Activated CD4-positive, CD25-positive, alpha-beta regulatory T cell (primary cell): ENCODE results near the gene TOM1L1.

Source experiments
- DNase-seq, 4 experiments: peaks; one replicate each; lab custom pipeline; 2025; lab: John Stamatoyannopoulos, UW

Gene TOM1L1

DNA sequence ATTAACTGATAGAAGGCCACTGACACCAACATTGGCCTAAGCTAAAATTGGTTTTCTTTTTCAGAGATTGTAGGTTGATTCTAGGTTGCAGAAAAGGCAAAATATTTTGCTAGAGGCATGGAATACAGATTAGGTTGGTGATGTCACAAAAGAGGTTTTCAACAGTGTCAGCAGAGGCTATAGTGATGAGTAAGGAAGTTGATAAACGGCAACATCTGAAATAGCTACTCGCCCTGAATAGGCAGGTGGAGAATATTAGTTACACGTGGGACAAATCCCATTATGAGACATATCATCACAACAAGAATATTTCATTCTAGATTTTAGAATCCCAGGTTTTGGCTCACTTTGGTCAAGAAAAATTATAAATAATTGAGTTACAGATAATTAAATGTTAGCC lies 1.5 kb upstream of the TOM1L1 start:
- DNase-seq = no peak

DNA sequence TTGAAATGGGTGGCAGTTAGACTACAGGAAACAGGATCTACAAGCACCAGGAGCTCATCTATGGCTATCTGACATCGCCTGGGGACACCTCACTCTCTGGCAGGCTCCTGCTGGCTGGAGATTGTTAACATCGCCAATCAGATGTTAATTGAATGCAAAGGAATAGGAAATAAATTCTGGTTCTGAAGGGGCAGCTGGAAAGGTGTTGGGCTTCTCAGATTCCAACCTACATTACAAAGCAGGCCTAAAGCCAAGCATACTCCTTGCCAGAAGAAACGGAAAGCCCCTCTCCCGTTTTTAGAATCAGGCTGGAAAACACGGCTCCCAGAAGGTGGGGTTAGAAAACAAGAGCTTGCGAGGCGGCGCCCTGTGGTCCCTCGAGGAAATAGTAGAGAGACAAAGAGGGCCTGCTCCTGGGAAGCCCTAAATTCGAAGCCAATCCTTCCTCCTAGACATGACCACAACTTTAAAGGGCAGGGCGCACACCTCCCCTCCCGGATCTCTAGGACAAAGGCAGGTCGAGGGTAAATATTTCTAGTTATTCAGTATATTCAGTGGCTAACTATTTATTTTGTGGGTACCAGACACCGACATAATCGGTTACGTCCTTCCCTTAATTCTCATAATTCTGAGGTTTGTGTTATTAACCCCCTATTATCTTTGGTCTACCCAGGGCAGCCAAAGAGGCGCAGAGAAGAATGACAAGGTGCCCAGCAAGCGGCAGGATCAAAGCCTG lies 763 bp upstream of the TOM1L1 start:
- DNase-seq = no peak

DNA sequence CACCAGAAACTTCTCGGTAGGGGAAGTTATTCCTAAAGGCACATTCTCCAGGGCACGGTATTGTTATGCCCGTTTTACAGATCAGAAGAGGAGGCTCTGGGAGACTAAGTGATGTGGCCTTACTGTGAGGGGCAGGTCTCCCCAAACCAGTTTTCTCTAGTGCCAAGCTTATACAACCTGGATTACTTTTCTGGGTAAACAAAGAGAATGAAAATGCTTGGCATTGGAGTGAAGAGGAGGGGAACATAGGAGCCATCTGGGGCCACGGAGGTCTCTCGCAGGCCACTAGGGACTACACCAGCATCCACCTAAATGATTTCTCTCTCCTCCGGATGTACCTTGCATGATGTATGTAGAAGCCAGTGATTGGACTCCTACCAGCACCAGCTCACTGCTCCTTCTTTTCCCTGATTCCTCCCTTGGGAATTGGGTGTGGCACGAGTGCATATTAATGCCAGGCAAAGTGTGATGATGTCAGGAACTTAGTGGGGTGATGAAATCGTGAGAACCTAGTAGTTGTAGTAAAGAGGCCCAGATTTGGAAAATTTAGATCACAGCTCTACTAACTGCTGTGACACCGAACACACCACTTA lies 674 bp downstream of the TOM1L1 start:
- DNase-seq = no peak

DNA sequence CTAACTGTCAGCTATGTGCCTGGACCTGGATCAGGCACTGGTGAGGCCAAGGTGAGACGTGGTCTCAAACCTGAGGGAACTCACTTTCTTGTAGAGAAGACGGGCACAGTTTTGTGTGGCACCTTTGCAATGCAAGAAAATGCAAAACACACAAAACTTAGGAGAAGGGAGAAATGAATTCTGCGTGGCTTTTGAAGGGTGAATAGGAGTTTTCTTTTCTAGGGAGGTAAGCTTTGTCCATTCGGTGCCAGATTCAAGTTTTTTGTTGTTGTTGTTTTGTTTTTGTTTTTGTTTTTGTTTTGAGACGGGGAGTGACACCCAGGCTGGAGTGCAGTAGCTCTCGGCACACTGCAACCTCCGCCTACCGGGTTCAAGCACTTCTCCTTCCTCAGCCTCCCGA lies 1.4 kb downstream of the TOM1L1 start:
- DNase-seq = no peak

DNA sequence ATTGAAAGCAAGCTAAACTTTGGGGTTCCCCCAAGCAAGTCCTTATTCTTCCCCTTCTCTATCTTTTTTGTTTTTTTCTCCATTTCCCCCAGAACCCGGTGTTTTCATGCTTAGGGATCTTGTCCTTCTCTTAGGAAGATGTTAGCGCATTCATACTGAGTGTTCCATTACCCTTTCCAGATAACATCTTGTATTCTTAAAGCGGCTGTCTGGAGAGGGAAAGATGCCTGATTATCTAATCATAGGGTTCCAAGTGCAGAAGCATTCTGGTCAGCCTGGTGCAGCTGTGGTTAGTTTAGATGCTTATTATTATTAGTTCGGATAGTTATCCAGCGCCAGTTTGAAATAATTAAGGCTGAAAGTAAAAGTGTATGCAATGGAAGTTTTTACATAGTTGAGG lies 2.0 kb downstream of the TOM1L1 start:
- no peak for DNase-seq

DNA sequence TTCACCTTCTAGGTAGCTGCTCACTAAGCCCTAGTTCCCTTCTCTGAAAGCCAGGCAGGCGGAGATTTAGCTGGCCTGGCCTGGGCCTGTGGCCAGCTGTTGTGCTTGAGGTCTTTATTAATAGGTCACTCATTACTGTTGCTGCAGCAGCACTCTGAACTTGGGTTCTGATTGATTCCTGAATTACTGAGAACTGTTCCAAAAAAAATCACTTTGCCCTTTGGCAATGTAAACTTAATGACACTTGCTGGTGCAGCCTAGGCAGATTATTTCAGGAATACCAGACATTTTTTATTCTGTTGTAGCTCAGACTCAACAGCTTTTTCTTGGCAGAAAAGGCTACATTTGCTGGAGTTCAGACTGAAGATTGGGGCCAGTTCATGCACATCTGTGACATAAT lies 2.7 kb downstream of the TOM1L1 start:
- DNase-seq = no peak

DNA sequence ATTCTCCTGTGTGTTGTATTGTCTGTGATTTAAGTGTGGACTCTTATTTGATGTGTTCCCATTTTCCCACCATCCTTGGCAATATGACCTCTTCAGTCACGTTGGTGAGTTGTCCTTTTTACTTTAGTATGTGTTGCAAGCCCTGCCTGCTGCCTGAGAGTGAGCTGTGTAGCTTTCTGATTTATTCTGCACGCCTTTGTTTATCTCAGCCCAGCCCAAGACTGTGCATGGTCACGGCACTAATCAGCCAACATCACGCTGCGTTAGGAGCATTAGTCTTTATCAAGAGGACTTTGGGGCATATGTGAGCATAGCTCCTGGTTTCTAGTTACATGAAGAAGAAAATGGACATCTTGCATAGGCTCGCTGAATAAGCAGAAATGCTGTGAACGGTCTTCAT lies 6.0 kb downstream of the TOM1L1 start:
- DNase-seq = no peak

DNA sequence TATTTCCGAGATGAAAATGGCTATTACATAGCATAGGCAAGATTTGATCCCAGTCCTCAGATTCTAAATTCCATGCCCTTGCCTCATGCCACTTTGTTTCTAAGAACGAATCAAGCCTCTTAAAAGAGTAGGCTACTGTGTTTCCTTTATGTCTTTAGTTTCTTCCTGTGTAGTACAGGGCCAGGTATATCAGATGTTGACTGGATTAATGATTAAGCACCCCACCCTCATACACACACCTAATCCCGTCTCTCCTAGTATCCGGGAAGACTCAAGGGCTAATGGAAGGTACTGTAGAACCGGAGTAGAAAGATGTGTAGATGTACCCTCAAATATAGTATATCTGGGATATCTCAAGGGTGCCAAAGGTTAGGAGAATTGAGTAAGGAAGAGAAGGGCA lies 6.7 kb downstream of the TOM1L1 start:
- no peak for DNase-seq

DNA sequence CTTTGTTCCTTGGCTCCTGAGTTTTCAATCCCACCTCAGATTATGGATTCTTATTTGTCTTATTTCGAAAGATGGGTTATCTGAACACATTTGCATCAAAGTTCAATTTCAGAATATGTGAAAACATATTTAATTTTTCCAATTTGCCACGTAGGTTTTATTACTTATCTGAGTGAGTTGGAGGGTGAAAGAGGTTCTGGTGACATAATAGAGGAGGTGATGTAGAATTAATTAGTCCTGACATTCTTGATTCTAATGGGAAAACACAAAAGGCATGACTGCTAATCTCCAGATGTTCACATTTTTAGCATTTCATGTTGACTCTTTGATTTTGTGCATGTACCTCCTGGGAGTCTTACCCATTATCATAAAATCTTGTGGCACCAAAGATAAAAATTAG lies 9.1 kb downstream of the TOM1L1 start:
- no peak for DNase-seq

DNA sequence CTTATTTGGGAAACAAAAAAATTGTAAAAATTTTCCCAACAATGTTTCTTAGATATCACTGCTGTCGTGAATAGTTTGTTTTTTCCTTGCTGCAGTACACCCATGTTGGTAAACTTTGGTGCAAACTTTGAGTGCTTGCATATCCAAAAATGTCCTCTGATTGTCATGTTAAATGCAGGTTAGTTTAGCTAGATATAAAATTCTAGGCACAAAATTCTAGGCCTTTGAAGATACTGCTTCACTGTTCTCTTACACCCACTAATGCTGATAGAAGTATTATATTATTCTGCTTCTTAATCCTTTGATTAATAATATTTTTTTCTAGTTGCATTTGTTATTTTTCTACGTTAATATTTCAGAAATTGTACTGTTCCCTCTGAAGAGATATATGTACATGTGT lies 16.1 kb downstream of the TOM1L1 start:
- no peak for DNase-seq

DNA sequence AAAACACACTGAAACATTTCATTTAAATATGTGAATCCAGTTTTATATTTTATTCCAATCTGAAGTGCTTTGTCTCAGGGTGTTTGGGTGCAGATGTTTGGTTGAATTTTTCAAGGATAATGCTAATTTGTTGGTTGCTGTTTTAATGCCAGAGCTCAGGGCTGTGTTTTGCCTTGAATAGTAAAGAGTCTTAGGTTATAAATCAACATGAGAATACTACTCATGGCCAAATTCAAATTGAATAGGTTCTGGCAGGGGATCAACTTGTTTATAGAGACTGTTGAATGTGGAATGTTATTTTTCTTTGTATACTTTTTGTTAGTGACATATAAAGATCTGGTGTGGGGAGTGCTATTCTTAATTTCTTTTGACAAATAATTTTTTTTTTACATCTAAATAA lies 18.8 kb downstream of the TOM1L1 start:
- DNase-seq = no peak

DNA sequence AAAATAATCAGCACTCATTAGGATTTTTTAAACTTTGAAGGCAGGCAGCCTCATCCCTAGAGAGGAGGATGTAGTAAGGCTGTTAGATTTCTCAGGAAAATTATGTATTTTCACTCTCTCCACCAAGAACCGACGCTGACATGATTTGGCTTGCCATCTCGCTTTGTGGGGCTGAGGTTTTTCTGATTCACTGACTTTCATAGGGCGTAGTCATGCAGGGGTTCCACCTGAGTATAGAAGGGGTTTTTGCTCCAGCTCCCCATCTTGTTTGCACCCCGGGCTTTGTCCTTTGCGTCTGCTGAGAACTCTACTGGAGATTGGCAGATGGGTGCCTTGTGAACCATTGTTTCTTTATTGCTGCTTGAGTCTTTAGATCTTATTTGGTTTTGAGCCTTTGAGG lies 20.2 kb downstream of the TOM1L1 start:
- no peak for DNase-seq

DNA sequence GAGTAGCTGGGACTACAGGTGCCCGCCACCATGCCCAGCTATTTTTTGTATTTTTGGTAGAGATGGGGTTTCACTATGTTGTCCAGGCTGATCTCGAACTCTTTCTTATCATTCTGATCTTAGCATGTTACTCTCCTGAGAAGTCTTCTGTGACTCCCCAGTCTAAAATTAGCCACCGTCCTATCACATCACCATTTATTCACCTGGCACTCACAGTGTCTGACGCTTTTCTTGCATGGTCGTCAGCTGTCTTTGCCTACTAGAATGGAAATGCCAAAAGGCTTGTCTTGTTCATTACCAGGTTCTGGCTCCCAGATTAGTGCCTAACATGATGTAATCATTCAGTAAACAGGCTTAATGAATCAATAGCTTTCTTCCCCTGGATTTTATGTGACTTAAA lies 23.8 kb downstream of the TOM1L1 start:
- DNase-seq = no peak

DNA sequence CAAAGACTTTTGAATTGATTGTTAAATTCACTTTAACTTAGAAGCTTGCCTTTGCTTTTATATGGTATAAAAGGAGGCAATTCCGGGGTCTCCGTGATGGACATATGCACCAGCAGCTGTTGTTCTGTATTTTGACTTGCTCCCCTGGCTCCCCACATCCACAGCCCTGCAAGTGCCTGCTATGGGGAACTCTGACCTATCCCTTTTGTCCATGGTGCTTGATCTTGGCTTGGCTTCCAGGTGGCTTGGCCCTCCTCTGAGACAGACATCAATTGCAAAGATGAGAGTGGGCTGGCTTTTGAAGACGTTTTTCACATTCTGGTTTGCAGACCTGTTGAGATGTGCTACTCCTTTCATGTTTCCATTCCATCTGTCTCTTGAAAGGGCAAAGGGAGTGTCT lies 26.9 kb downstream of the TOM1L1 start:
- DNase-seq = no peak

DNA sequence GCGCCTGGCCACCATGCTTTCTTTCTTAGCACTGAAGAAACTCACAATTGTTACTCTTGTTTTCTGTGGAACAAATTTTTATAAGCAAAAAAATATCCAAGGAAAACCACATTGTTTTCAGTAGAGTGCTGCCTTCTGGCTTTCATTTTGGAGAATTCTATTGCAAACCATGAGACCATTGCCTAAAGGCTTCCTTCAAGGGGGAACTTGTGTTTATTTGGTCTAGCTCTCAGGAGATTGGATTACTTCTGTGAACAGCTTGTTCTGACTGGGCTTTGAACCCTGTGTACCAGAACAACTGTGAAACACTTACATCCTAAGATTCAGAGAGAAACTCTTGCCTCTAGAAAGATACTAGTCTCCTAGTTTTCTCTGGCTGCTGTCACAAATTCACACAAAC lies 32.1 kb downstream of the TOM1L1 start:
- DNase-seq = no peak

DNA sequence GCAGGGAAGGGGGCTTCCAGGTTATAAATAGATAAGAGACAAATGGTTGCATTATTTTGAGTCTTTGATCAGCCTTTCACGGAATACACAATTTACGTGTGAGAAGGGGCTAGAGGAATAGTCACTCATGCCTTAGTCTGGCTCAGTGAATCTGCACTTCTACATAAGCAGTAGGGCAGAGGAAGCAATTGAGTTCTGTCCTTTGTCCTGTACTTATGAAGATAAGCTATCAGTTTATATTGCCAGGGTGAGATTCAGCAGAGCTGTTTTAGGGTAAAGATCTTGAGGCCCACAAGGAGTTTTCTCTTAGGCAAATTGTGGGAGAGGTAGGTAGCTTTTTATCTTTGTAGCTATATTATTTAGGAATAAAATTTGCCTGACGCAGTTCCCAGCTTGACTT lies 33.3 kb downstream of the TOM1L1 start:
- no peak for DNase-seq

DNA sequence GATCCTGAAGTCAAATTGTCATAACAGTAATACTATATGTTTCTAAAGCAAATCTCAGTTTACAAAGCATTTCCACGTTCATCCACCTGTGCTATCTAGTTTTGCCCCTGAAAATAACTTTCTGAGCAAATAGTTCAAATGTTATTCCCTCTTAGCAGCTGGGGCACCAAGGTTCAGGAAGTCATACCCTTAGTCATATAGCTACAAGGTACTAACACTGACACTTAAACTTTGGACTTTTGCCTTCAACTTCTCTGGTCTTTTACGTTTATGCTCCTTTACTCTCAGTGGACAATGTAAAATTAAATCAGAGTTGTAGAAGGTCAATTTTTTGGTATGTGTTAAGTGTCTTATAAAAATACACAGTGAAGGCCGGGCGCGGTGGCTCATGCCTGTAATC lies 34.8 kb downstream of the TOM1L1 start:
- DNase-seq = no peak

DNA sequence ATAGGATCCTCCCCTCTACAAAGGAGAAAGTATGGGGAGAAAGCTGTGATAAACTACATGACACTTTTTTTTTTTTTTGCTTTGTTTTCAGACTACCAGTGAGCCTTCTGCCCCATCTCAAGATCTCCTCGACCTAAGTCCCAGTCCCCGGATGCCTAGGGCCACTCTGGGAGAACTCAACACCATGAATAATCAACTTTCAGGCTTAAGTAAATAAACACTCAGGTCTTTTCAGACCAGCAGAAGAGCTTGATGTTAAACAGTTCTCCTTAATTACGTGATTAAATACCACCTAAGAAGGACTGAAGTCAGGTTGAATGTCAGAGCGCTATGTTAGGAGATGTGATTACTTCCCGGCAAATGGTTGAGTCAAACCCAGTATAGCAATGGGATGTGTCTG lies 36.4 kb downstream of the TOM1L1 start:
- no peak for DNase-seq

DNA sequence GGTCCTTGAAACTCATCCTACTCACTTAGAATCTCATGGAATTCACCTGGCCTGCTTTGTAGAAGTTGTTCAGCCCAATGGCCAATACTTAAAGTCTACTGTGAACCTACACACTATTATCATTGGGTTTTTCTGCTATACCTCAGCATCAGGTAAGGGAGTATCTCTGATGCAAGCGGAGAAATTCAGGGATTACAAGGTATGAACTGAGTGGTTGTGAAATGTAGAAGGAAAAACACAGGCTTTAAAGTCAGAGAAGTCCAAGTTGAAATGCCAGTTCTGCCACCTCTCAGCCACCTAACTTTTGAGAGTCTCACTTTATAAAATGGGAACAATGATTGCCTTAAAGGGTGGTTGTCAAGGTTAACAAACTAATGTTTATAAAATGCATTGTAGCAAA lies 36.8 kb downstream of the TOM1L1 start:
- no peak for DNase-seq

DNA sequence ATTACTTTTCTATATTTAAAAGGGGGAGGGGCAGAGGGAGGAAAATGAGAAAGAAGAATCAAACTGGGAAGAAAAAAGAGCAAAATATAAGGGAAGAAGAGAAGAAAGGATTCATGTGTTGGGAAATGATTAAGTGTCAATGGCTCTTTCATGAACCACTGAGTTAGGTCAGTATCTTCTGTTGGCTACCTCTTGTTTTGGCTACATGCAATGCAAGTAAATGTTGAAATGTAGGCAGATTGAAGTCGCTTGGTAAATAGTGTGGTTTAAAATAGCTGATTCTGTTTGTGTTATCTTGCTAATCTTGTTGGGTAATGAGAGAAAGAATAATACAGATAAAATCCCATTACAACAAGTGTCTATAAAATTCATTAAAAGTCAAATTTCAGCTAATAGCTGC lies 40.6 kb downstream of the TOM1L1 start:
- no peak for DNase-seq

DNA sequence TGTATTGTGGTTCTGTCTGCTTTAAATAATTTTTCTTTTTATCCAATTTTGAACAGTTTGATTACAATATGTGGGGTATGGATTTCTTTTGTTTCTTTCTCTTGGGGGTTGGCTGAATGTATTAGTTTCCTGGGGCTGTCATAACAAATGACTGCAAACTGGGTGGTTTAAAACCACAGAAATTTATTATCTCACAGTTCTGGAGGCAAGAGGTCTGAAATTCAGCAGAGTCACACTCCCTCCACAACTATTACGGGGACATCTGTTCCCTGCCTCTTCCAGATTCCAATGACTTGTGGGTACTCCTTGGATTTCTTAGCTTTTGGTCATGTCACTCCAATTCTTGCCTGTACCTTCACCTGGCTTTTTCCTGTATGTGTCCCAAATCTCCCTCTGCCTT lies 44.1 kb downstream of the TOM1L1 start:
- no peak for DNase-seq

DNA sequence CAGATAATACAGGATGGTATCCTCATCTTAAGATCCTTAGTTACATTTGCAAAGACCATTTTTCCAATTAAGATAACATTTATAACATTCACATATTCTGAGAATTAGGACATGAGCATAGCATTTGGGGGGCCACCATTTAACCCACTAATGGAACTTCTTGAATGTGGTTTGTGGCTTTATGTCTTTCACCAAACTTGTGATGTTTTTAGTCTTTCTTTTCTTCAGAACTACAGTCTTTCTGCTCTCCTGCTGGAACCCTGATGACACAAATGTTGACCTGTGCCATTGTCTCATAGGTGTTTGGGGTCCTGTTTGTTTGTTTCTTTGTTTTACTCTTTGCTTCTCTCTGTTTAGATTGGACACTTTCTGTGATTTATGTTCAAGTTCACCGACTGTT lies 44.6 kb downstream of the TOM1L1 start:
- DNase-seq = no peak

DNA sequence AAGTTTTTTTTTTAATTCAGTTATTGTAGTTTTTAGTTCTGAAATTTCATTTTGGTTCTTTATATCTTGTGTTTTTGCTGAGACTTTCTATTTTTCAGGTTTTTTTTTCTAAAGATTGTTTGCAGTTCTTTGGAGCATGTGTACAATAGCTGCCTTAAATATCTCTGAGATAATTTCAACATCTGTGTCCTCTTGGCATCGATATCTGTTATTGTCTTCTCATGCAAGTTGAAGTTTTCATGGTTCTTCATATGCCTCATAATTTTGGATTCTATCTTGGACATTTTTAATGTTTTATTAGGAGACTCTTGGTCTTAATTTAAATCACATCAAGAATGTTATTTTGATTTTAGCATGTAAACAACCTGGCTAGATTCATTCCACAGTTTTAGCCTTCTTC lies 45.0 kb downstream of the TOM1L1 start:
- no peak for DNase-seq

DNA sequence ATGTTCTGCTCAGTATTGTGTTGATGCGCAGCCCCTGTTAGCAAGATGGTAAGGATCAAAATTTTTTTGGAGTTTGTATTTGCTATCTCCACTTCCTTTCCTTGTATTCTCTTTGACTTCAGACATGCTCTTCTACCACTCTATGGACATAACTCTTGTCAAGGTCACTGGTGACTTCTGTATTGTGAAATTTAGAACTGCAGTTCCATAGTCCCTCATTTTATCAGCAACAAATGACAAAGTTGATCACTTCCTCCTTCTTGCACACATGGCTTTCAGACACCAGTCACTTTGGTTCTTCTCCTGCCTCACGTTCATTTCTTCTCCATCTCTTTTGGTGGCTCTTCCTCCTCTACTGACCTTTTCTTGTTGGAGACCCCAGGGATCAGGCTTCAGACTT lies 46.7 kb downstream of the TOM1L1 start:
- DNase-seq = no peak
